B cell (primary cell): ENCODE data around the gene PCDHGA11. TPM values are rescaled to one million over a fixed set of nuclear protein-coding genes. Genes with fewer than 3 reads are reported as not detected.

Source experiments
- ATAC-seq: fragments of 200-7000 bp; cut with Tn5 transposase; one replicate; pipeline ENCODE4 v1.10.0; 2021; ENCODE audit warnings: low read depth, mild to moderate bottlenecking, moderate number of reproducible peaks, moderate library complexity
- CTCF ChIA-PET: fragments of 350-600 bp; sonication (Branson Sonifier 250); formaldehyde crosslinking; loops from one replicate; lab custom pipeline; 2021; ENCODE audit warnings: antibody characterized with exemption, inconsistent platforms; lab: Charles Lee
- POLR2A ChIA-PET: fragments of 350-600 bp; sonication (Branson Sonifier 250); formaldehyde crosslinking; loops from one replicate; lab custom pipeline; 2021; ENCODE audit warnings: antibody characterized with exemption; lab: Charles Lee
- DNase-seq: peaks from one replicate; pipeline ENCODE4 v3.0.0; 2013
- H2AFZ ChIP-seq: 2 replicates; pipeline ENCODE4 v1.6.1; 2012; ENCODE audit warnings: mild to moderate bottlenecking, low read depth, low read length; ENCODE audit not compliant: insufficient read depth, poor library complexity, severe bottlenecking
- H3K27ac ChIP-seq, 2 donors: 1 replicate in 1 of 2; 2 replicates in 1 of 2; pipeline ENCODE4 v1.5.1; 2012 to 2013; ENCODE audit warnings: low read length in 2 of 2, mild to moderate bottlenecking in 2 of 2, moderate library complexity in 1 of 2
- H3K27me3 ChIP-seq, 4 experiments: fragments of 200-600 bp in 1 of 4; sonication (generic) in 1 of 4; replicated peaks in 1 of 4; 1 replicate in 2 of 4; 2 replicates in 2 of 4; pipeline versions ENCODE4 v1.6.1 to v1.7.0; 2013 to 2016; ENCODE audit warnings: low read length in 3 of 4, mild to moderate bottlenecking in 2 of 4, mixed read lengths in 1 of 4, moderate library complexity in 1 of 4; ENCODE audit not compliant: insufficient read depth in 4 of 4, control insufficient read depth in 3 of 4; ENCODE audit errors: control extremely low read depth in 1 of 4
- H3K36me3 ChIP-seq, 2 experiments: replicated peaks in 1 of 2; 1 replicate in 1 of 2; 2 replicates in 1 of 2; pipeline versions ENCODE4 v1.6.1 to v1.7.1; 2013; ENCODE audit warnings: low read length in 1 of 2; ENCODE audit not compliant: insufficient read depth in 2 of 2, control insufficient read depth in 1 of 2; ENCODE audit errors: control extremely low read depth in 1 of 2, extremely low read depth in 1 of 2
- H3K4me1 ChIP-seq, 2 donors: fragments of 200-600 bp in 1 of 2; sonication (generic) in 1 of 2; 1 replicate in 1 of 2; 2 replicates in 1 of 2; pipeline versions ENCODE4 v1.5.1 to v1.6.1; 2013 to 2017; ENCODE audit warnings: low read length in 2 of 2; ENCODE audit not compliant: control insufficient read depth in 2 of 2, insufficient read depth in 2 of 2
- H3K4me2 ChIP-seq: replicated peaks from 2 replicates; pipeline ENCODE3; 2012; ENCODE audit warnings: mild to moderate bottlenecking, low read depth, low read length; ENCODE audit not compliant: poor library complexity, severe bottlenecking
- H3K4me3 ChIP-seq, 5 experiments: fragments of 200-600 bp in 1 of 5; sonication (generic) in 1 of 5; 1 replicate in 3 of 5; 2 replicates in 2 of 5; pipeline versions ENCODE4 v1.5.1 to v1.7.0; 2011 to 2016; ENCODE audit warnings: low read length in 4 of 5, mild to moderate bottlenecking in 4 of 5, low read depth in 2 of 5, control low read depth in 1 of 5, moderate library complexity in 1 of 5; ENCODE audit not compliant: insufficient read depth in 1 of 5; ENCODE audit errors: control extremely low read depth in 1 of 5, extremely low read depth in 1 of 5
- H3K79me2 ChIP-seq: fragments of 200-600 bp; sonication (generic); one replicate; pipeline ENCODE4 v1.6.0; 2016; ENCODE audit warnings: low read length; ENCODE audit not compliant: control insufficient read depth, insufficient read depth
- H3K9ac ChIP-seq: fragments of 200-600 bp; sonication (generic); 2 replicates; pipeline ENCODE4 v1.6.1; 2017; ENCODE audit warnings: mild to moderate bottlenecking, low read length, moderate library complexity
- H3K9me3 ChIP-seq, 3 donors: one replicate each; pipeline versions ENCODE4 v1.6.1 to v1.7.1; 2013; ENCODE audit warnings: low read length in 2 of 3; ENCODE audit not compliant: control insufficient read depth in 2 of 3, insufficient read depth in 1 of 3; ENCODE audit errors: control extremely low read depth in 1 of 3
- H4K20me1 ChIP-seq: 2 replicates; pipeline ENCODE4 v1.6.0; 2012; ENCODE audit warnings: mild to moderate bottlenecking, low read length; ENCODE audit not compliant: insufficient read depth, control insufficient read depth, poor library complexity, severe bottlenecking
- H3K27ac Mint-ChIP-seq: one replicate; pipeline ENCODE4 v1.8.0; 2021; ENCODE audit warnings: mixed read lengths
- H3K27me3 Mint-ChIP-seq: one replicate; pipeline ENCODE4 v1.8.0; 2021; ENCODE audit warnings: mixed read lengths
- H3K4me1 Mint-ChIP-seq: one replicate; pipeline ENCODE4 v1.8.0; 2021; ENCODE audit warnings: mixed read lengths
- H3K4me3 Mint-ChIP-seq: one replicate; pipeline ENCODE4 v1.8.0; 2021; ENCODE audit warnings: mixed read lengths
- H3K9me3 Mint-ChIP-seq: one replicate; pipeline ENCODE4 v1.8.0; 2022; ENCODE audit warnings: mixed read lengths; ENCODE audit not compliant: insufficient read depth
- EZH2 ChIP-seq: IDR thresholded peaks from 2 replicates; pipeline ENCODE4 v1.6.1; 2012; ENCODE audit warnings: borderline replicate concordance, low read depth, mild to moderate bottlenecking, moderate library complexity, low read length; ENCODE audit not compliant: insufficient read depth, poor library complexity, severe bottlenecking
- WGBS: methylation state at CpG from one replicate; pipeline ENCODE4 v1.1.5; 2013; ENCODE audit warnings: missing lambda C conversion rate; ENCODE audit not compliant: insufficient coverage; 5-methylcytosine and 5-hydroxymethylcytosine counted together
- intact Hi-C: fragments of 100-400 bp; cut with micrococcal nuclease; formaldehyde crosslinking; loops from one replicate; pipeline ENCODE4 v1.10.0; 2022
- polyA plus RNA-seq: library from polyadenylated mRNA; depleted of rRNA; stranded (reverse); fragments of >200 nt; gene quantifications from 2 replicates; pipeline ENCODE4 v1.2.3, GENCODE V29; 2012
- total RNA-seq, 2 donors: library from RNA; stranded (reverse); fragments of 120-200 nt in 1 of 2; gene quantifications; 1 replicate in 1 of 2; 2 replicates in 1 of 2; pipeline versions ENCODE4 v1.2.3 to v1.2.4, GENCODE V29; 2013 to 2022
- TF ChIP-seq, protein P1 (sequence below): fragments of 200-600 bp; IDR thresholded peaks from one replicate; pipeline ENCODE4 v1.8.0; 2022; ENCODE audit warnings: antibody characterized with exemption, mild to moderate bottlenecking

PCDHGA11 gene
- total and polyA plus RNA-seq, 2 donors (not counting 1 experiment from before 2014, with no cell fraction given) = 0.15 to 1.5 TPM

DNA sequence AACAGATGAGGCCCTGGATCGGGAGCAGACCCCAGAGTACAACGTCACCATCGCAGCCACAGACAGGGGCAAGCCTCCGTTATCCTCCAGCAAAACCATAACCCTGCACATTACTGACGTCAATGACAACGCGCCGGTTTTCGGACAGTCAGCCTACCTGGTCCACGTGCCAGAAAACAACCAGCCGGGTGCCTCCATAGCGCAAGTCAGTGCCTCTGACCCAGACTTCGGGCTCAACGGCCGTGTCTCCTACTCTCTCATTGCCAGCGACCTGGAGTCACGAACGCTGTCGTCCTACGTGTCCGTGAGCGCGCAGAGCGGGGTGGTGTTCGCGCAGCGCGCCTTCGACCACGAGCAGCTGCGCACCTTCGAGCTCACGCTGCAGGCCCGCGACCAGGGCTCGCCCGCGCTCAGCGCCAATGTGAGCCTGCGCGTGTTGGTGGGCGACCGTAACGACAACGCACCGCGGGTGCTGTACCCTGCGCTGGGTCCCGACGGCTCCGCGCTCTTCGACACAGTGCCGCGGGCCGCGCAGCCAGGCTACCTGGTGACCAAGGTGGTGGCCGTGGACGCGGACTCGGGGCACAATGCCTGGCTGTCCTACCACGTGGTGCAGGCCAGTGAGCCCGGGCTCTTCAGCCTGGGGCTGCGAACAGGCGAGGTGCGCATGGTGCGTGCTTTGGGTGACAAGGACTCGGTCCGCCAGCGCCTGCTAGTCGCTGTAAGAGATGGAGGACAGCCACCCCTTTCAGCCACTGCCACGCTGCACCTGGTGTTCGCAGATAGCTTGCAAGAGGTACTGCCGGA lies 1.6 kb upstream of the PCDHGA11 start:
- no peak overlapping the region for H3K4me3 Mint-ChIP-seq
- H3K4me1 ChIP-seq = peaks cover 10 to 14% of the 10 kb centered on the region in 2 donors
- TF ChIP-seq EZH2 = no peak
- TF ChIP-seq, protein P1, sequence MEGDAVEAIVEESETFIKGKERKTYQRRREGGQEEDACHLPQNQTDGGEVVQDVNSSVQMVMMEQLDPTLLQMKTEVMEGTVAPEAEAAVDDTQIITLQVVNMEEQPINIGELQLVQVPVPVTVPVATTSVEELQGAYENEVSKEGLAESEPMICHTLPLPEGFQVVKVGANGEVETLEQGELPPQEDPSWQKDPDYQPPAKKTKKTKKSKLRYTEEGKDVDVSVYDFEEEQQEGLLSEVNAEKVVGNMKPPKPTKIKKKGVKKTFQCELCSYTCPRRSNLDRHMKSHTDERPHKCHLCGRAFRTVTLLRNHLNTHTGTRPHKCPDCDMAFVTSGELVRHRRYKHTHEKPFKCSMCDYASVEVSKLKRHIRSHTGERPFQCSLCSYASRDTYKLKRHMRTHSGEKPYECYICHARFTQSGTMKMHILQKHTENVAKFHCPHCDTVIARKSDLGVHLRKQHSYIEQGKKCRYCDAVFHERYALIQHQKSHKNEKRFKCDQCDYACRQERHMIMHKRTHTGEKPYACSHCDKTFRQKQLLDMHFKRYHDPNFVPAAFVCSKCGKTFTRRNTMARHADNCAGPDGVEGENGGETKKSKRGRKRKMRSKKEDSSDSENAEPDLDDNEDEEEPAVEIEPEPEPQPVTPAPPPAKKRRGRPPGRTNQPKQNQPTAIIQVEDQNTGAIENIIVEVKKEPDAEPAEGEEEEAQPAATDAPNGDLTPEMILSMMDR = no peak
- peaks cover 2 to 73% (median 61%) of the 10 kb centered on the region in 4 experiments for H3K27me3 ChIP-seq
- 54% methylated on average over 74 of the region's 74 CpGs for whole genome bisulfite sequencing
- DNase-seq (no peak), ATAC-seq (no peak)
- ChIA-PET CTCF (interaction anchor here (2.5 to 3.4 kb wide), 5 partner anchors 12 to 145 kb away, joined by 14 to 30 read pairs (median 21); partner anchors contain the start of genes PCDHGA12 and PCDHGB3), POLR2A (no interaction called here)
- H3K27me3 Mint-ChIP-seq = peaks cover 62% of the 10 kb centered on the region
- no peak overlapping the region for H3K4me3 ChIP-seq
- H3K9me3 ChIP-seq = peaks cover 2 to 66% (median 54%) of the 10 kb centered on the region in 3 donors
- H3K36me3 ChIP-seq = no peaks in the 10 kb centered on the region
- no peaks in the 10 kb centered on the region for H4K20me1 ChIP-seq
- H3K27ac Mint-ChIP-seq = peak overlapping the region; percentile 43
- no peak overlapping the region for H3K4me2 ChIP-seq
- H3K9me3 Mint-ChIP-seq = peaks cover 11% of the 10 kb centered on the region
- no peaks in the 10 kb centered on the region for H3K79me2 ChIP-seq
- H3K9ac ChIP-seq = no peak overlapping the region
- no peak overlapping the region for H3K27ac ChIP-seq
- intact Hi-C loops = loop anchor here (10.0 kb wide), 1 partner anchor 94 kb away; the partner anchor contains the start of gene TAF7
- no peak overlapping the region for H2AFZ ChIP-seq
- peaks cover 19% of the 10 kb centered on the region for H3K4me1 Mint-ChIP-seq

DNA sequence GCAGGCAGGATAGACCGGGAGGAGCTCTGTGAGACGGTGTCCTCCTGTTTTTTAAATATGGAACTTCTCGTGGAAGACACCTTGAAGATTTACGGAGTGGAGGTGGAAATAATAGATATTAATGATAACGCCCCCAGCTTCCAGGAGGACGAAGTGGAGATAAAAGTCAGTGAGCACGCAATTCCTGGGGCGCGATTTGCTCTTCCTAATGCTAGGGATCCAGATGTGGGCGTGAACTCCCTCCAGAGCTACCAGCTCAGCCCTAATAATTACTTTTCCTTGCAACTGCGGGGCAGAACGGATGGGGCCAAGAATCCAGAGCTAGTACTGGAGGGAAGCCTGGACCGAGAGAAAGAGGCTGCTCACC lies 621 bp downstream of the PCDHGA11 start:
- ChIA-PET CTCF (interaction anchor here (0.6 to 3.4 kb wide), 20 partner anchors 9 to 305 kb away, joined by 3 to 32 read pairs (median 5); partner anchors contain the start of genes PCDHB8, PCDHGA10, PCDHGA12 and PCDHGB3), POLR2A (no interaction called here)
- no peaks in the 10 kb centered on the region for H4K20me1 ChIP-seq
- WGBS = 18% methylated on average over 11 of the region's 13 CpGs
- H3K27me3 Mint-ChIP-seq = peaks cover 56% of the 10 kb centered on the region
- H3K4me2 ChIP-seq = peak overlapping the region; percentile 47
- peaks cover 7% of the 10 kb centered on the region for H3K9me3 Mint-ChIP-seq
- TF ChIP-seq, protein P1 = no peak
- TF ChIP-seq EZH2 = no peak
- H3K4me3 ChIP-seq = peak overlapping the region in 4 of 5 experiments; percentile 24 to 53 (median 39)
- peak overlapping the region; percentile 35 for H3K9ac ChIP-seq
- H3K36me3 ChIP-seq = no peaks in the 10 kb centered on the region
- intact Hi-C loops = no loop called here
- ATAC-seq = no peak
- H3K4me1 Mint-ChIP-seq = peaks cover 15% of the 10 kb centered on the region
- H3K4me3 Mint-ChIP-seq = peak overlapping the region; percentile 87
- H3K27me3 ChIP-seq = peaks cover 2 to 73% (median 59%) of the 10 kb centered on the region in 4 experiments
- H2AFZ ChIP-seq = no peak overlapping the region
- peaks cover 10 to 12% of the 10 kb centered on the region in 2 donors for H3K4me1 ChIP-seq
- no peak for DNase-seq
- H3K27ac Mint-ChIP-seq = no peak overlapping the region
- peaks cover 2 to 60% (median 52%) of the 10 kb centered on the region in 3 donors for H3K9me3 ChIP-seq
- no peaks in the 10 kb centered on the region for H3K79me2 ChIP-seq
- H3K27ac ChIP-seq = no peak overlapping the region
